B cell (primary cell): ENCODE results near the gene CACNB2.

Experiments
- EZH2 ChIP-seq: IDR thresholded peaks from 2 replicates; pipeline ENCODE4 v1.6.1; 2012; ENCODE audit warnings: borderline replicate concordance, low read depth, mild to moderate bottlenecking, moderate library complexity, low read length; ENCODE audit not compliant: insufficient read depth, poor library complexity, severe bottlenecking
- TF ChIP-seq, protein P1 (sequence below): fragments of 200-600 bp; IDR thresholded peaks from one replicate; pipeline ENCODE4 v1.8.0; 2022; ENCODE audit warnings: antibody characterized with exemption, mild to moderate bottlenecking

- TF ChIP-seq, protein P1, sequence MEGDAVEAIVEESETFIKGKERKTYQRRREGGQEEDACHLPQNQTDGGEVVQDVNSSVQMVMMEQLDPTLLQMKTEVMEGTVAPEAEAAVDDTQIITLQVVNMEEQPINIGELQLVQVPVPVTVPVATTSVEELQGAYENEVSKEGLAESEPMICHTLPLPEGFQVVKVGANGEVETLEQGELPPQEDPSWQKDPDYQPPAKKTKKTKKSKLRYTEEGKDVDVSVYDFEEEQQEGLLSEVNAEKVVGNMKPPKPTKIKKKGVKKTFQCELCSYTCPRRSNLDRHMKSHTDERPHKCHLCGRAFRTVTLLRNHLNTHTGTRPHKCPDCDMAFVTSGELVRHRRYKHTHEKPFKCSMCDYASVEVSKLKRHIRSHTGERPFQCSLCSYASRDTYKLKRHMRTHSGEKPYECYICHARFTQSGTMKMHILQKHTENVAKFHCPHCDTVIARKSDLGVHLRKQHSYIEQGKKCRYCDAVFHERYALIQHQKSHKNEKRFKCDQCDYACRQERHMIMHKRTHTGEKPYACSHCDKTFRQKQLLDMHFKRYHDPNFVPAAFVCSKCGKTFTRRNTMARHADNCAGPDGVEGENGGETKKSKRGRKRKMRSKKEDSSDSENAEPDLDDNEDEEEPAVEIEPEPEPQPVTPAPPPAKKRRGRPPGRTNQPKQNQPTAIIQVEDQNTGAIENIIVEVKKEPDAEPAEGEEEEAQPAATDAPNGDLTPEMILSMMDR, result no peak
- no peak for TF ChIP-seq EZH2
These were observed 170.5 kb downstream of the CACNB2 start for GRCh38 chr10:18310761-18311160.
